Gastrocnemius medialis (tissue), 4 donors: ENCODE measurements around the gene MYOCD. TPM values are rescaled to one million over a fixed set of nuclear protein-coding genes. Genes with fewer than 3 reads are reported as not detected.

Source experiments
- ATAC-seq, 2 donors: fragments of 150-250 bp; one replicate each; pipeline ENCODE4 v1.9.1; 2016
- DNase-seq, 2 donors: peaks; one replicate each; pipeline ENCODE4 v3.0.0-alpha.2; 2019
- H3K27ac ChIP-seq, 4 donors: fragments of 200-600 bp; sonication (generic); 1 replicate in 1 of 4; 2 replicates in 3 of 4; pipeline ENCODE4 v1.5.1; 2016 to 2018; ENCODE audit warnings: mild to moderate bottlenecking in 2 of 4, moderate library complexity in 1 of 4
- H3K27me3 ChIP-seq, 3 donors: fragments of 200-600 bp; sonication (generic) in 2 of 3; 1 replicate in 1 of 3; 2 replicates in 2 of 3; pipeline versions ENCODE4 v1.5.1 to v1.6.0; 2016 to 2019; ENCODE audit warnings: mild to moderate bottlenecking in 1 of 3, moderate library complexity in 1 of 3
- H3K36me3 ChIP-seq, 2 donors: fragments of 200-600 bp; sonication (generic) in 1 of 2; one replicate each; pipeline ENCODE4 v1.5.1; 2017 to 2018
- H3K4me1 ChIP-seq, 2 donors: fragments of 200-600 bp; sonication (generic) in 1 of 2; one replicate each; pipeline ENCODE4 v1.5.1; 2016 to 2017; ENCODE audit warnings: mild to moderate bottlenecking in 2 of 2
- H3K4me3 ChIP-seq, 4 donors: fragments of 200-600 bp; sonication (generic) in 3 of 4; 1 replicate in 1 of 4; 2 replicates in 3 of 4; pipeline ENCODE4 v1.5.1; 2016 to 2019; ENCODE audit warnings: mild to moderate bottlenecking in 2 of 4
- H3K9me3 ChIP-seq, 3 donors: fragments of 200-600 bp; sonication (generic) in 2 of 3; 1 replicate in 1 of 3; 2 replicates in 2 of 3; pipeline ENCODE4 v1.5.1; 2016 to 2019
- CTCF ChIP-seq, 5 experiments: fragments of 450-650 bp in 3 of 5; fragments of 200-600 bp in 2 of 5; sonication (generic) in 2 of 5; IDR thresholded peaks in 4 of 5; conservative IDR thresholded peaks in 1 of 5; 1 replicate in 4 of 5; 2 replicates in 1 of 5; pipeline ENCODE4 v1.5.1; 2016 to 2019; ENCODE audit warnings: antibody characterized with exemption in 5 of 5, mild to moderate bottlenecking in 3 of 5, moderate library complexity in 3 of 5
- POLR2A ChIP-seq, 2 donors: fragments of 450-650 bp; IDR thresholded peaks; one replicate each; pipeline ENCODE4 v1.6.1; 2017; ENCODE audit warnings: antibody characterized with exemption in 2 of 2, mild to moderate bottlenecking in 2 of 2, moderate library complexity in 2 of 2
- in situ Hi-C, 4 donors: fragments of 200-750 bp; cut with MboI; loops; one replicate each; pipeline versions ENCODE4 v1.15.0 to v1.8.0; 2017; ENCODE audit warnings: low sequenced_read_pairs in 4 of 4
- intact Hi-C: fragments of 100-400 bp; cut with DNase I; formaldehyde crosslinking; loops from one replicate; pipeline ENCODE4 v1.15.1; 2023; ENCODE audit warnings: low total_unique reads
- total RNA-seq, 4 donors: library from RNA; depleted of rRNA; stranded (reverse); fragments of >200 nt; gene quantifications; one replicate each; pipeline versions ENCODE4 v1.1.0 to v1.2.3, GENCODE V29; 2016

Gene MYOCD
- total RNA-seq, 4 donors from 2014 or later, result 0.36 to 2.7 (median 1.2) TPM

GRCh38 chr17:12789481-12790248, 124.0 kb downstream of the MYOCD start, which contains the start of gene ARHGAP44:
Gene ARHGAP44 (plus strand): TSS chr17:12789498. CDS start chr17:12789839, 341 bp downstream.
- Histone ChIP-seq H3K36me3 (no peaks in the 10 kb centered on the region), H3K9me3 (no peaks in the 10 kb centered on the region), H3K27me3 (peaks cover 0 to 15% (median 0%) of the 10 kb centered on the region in 3 donors), H3K4me1 (no peaks in the 10 kb centered on the region), H3K27ac (peak within 1 kb of the TSS in 1 of 4 donors; percentile 66), H3K4me3 (peak within 1 kb of the TSS; percentile 62 to 70 (median 67))
- peak; percentile 54 to 73 for ATAC-seq
- intact Hi-C loops (no loop called here), in situ Hi-C loops (no loop called here)
- TF ChIP-seq POLR2A (IDR thresholded peaks at IDR 0.05) (peak in 1 of 2 donors; percentile 32), CTCF (IDR thresholded peaks at IDR 0.05 in 4 of 5, conservative IDR thresholded peaks at IDR 0.05 in 1 of 5) (no peak)
- peak in 1 of 2 donors; percentile 5 for DNase-seq

- no peak for ATAC-seq
- DNase-seq, result no peak
- in situ Hi-C loops, result no loop called here
- TF ChIP-seq CTCF (IDR thresholded peaks at IDR 0.05 in 4 of 5, conservative IDR thresholded peaks at IDR 0.05 in 1 of 5) (no peak), POLR2A (IDR thresholded peaks at IDR 0.05) (no peak)
- no peaks in the 10 kb centered on the region for H3K4me1 ChIP-seq
- peak overlapping the region; percentile 62 to 70 (median 67) for H3K4me3 ChIP-seq
- no peak overlapping the region for H3K27ac ChIP-seq
- peaks cover 0 to 15% (median 0%) of the 10 kb centered on the region in 3 donors for H3K27me3 ChIP-seq
- H3K36me3 ChIP-seq, result no peaks in the 10 kb centered on the region
- intact Hi-C loops, result no loop called here
- H3K9me3 ChIP-seq, result no peaks in the 10 kb centered on the region
Observed at GRCh38 chr17:12790249-12791106, 124.8 kb downstream of the MYOCD start.

GRCh38 chr17:12794919-12795532, 129.3 kb downstream of the MYOCD start:
- no peak for ATAC-seq
- intact Hi-C loops, result no loop called here

More at GRCh38 chr17:12794919-12795532, 129.3 kb downstream of the MYOCD start:
- TF ChIP-seq POLR2A (IDR thresholded peaks at IDR 0.05), result no peak
- no peak for TF ChIP-seq CTCF (IDR thresholded peaks at IDR 0.05 in 4 of 5, conservative IDR thresholded peaks at IDR 0.05 in 1 of 5)
- no peaks in the 10 kb centered on the region for H3K36me3 ChIP-seq
- no peaks in the 10 kb centered on the region for H3K4me1 ChIP-seq
- no peaks in the 10 kb centered on the region for H3K27me3 ChIP-seq
- no peak overlapping the region for H3K27ac ChIP-seq
- in situ Hi-C loops, result no loop called here
- H3K9me3 ChIP-seq, result no peaks in the 10 kb centered on the region
- no peak overlapping the region for H3K4me3 ChIP-seq
- no peak for DNase-seq
